DOHH2 (cell line): ENCODE measurements around the gene CHST5.

ENCODE experiments used
- EZH2phosphoT487 ChIP-seq: fragments of 200-600 bp; sonication (generic); IDR thresholded peaks from 2 replicates; pipeline ENCODE4 v1.6.1; 2017; ENCODE audit warnings: borderline replicate concordance, mild to moderate bottlenecking, antibody characterized with exemption, low read length, moderate library complexity, mixed read lengths
- TF ChIP-seq, protein P1 (sequence below): fragments of 200-600 bp; sonication (generic); IDR thresholded peaks from one replicate; pipeline ENCODE4 v1.5.1; 2014; ENCODE audit warnings: antibody characterized with exemption, mild to moderate bottlenecking, low read depth, low read length; ENCODE audit not compliant: poor library complexity, severe bottlenecking

- TF ChIP-seq, protein P1, sequence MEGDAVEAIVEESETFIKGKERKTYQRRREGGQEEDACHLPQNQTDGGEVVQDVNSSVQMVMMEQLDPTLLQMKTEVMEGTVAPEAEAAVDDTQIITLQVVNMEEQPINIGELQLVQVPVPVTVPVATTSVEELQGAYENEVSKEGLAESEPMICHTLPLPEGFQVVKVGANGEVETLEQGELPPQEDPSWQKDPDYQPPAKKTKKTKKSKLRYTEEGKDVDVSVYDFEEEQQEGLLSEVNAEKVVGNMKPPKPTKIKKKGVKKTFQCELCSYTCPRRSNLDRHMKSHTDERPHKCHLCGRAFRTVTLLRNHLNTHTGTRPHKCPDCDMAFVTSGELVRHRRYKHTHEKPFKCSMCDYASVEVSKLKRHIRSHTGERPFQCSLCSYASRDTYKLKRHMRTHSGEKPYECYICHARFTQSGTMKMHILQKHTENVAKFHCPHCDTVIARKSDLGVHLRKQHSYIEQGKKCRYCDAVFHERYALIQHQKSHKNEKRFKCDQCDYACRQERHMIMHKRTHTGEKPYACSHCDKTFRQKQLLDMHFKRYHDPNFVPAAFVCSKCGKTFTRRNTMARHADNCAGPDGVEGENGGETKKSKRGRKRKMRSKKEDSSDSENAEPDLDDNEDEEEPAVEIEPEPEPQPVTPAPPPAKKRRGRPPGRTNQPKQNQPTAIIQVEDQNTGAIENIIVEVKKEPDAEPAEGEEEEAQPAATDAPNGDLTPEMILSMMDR, result no peak
- no peak for TF ChIP-seq EZH2phosphoT487
Observed at GRCh38 chr16:75488322-75488721, 47.6 kb downstream of the CHST5 start.
